Measurements from ENCODE around the gene MST1.

- TF ChIP-seq POLR2AphosphoS5 (IDR thresholded peaks at IDR 0.05) (no peak), CTCF (IDR thresholded peaks at IDR 0.05) (no peak), POLR2A (IDR thresholded peaks at IDR 0.05) (no peak), EP300 (IDR thresholded peaks at IDR 0.05) (no peak)
Observed at GRCh38 chr3:49681232-49681522, 8.1 kb downstream of the MST1 start.

All from suprapubic skin (tissue), 4 donors.